NCI-H748 (cell line): ENCODE results near the gene SYNE3.
A peak's percentile ranks its signal among the peaks of the same experiment; 100 is the strongest.
"Not testable (repeated sequence)": the region's sequence is repeated elsewhere in the genome, so short reads cannot be mapped to it uniquely, and the experiment has no call there.

ENCODE experiments used
- DNase-seq: peaks from one replicate; lab custom pipeline; 2025; ENCODE audit not compliant: unreplicated experiment; lab: John Stamatoyannopoulos, UW

SYNE3 gene

GRCh38 chr14:95526483-95527386, 10.3 kb upstream of the SYNE3 start:
- DNase-seq, result no peak

- DNase-seq, result no peak
These were observed 9.5 kb upstream of the SYNE3 start for GRCh38 chr14:95525999-95526398.

GRCh38 chr14:95524706-95525512, 8.5 kb upstream of the SYNE3 start:
- no peak for DNase-seq

DNA sequence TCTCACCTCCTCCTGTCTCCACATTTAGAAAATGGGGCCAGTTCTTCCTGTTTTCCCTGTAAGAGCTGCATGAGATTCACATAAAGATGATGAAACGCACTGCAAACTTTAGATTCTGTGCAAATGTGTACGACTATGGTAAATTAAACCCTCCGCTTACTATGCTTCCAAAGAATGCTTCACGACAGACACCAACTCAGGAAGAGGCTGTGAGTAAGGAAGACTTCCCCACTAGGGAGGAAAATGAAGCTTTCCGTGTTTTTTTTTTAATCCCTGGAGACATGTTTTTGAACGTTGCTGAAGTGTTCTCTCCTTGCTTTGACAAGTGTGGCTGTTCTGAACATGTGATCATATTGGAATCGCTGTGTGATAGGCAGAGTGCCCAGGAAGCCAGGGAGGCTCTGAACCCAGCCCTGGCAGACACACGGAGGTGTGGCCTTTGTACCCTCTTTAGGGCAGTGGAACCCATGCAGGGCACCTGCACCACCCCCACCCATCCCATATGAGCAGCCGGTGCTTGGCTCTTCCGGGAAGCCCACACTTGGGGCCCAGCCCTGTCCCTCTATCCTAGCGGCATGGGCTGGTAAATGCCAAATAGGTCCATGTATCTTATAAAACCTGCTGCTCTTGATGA, 7.5 kb upstream of the SYNE3 start:
- DNase-seq, result no peak

GRCh38 chr14:95523051-95523814, 6.8 kb upstream of the SYNE3 start:
- no peak for DNase-seq

GRCh38 chr14:95522556-95522955, 6.1 kb upstream of the SYNE3 start:
- no peak for DNase-seq

DNA sequence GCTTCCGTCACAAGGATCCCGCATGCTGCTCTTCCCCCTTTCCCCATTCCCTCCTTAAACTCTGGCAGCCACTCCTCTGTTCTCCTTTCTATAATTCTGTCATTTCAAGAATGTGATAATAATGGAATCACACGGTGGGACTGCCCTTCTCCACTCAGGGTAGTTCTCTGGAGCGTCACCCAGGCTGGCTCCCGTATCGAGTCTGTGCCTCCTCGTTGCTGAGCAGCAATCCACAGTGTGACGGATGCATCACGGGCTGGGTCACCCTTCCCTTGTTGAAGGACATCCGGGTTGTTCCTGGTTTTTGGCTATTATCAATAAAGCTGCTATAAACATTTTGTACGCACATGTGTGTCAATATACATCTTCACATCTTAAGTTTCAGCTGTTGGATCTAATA, 5.7 kb upstream of the SYNE3 start:
- no peak for DNase-seq

DNA sequence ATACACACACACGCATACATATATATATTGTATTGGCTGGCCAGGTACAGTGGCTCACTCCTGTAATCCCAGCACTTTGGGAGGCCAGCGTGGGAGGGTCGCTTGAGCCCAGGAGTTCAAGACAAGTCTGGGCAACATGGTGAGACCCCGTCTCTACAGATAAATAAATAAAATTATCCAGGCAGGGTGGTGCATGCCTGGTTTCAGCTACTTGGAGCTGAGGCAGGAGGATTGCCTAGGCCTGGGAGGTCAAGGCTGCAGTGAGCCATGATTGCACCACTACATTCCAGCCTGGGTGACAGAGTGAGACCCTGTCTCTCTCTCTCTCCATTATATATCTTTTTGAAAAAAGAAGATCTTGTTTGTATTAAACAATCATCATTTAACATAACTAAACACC, 4.6 kb upstream of the SYNE3 start:
- DNase-seq, result no peak

GRCh38 chr14:95520346-95520745, 3.9 kb upstream of the SYNE3 start:
- no peak for DNase-seq

GRCh38 chr14:95519699-95520098, 3.2 kb upstream of the SYNE3 start:
- DNase-seq, result no peak

GRCh38 chr14:95518045-95518751, 1.7 kb upstream of the SYNE3 start:
- peak; percentile 77 for DNase-seq

DNA sequence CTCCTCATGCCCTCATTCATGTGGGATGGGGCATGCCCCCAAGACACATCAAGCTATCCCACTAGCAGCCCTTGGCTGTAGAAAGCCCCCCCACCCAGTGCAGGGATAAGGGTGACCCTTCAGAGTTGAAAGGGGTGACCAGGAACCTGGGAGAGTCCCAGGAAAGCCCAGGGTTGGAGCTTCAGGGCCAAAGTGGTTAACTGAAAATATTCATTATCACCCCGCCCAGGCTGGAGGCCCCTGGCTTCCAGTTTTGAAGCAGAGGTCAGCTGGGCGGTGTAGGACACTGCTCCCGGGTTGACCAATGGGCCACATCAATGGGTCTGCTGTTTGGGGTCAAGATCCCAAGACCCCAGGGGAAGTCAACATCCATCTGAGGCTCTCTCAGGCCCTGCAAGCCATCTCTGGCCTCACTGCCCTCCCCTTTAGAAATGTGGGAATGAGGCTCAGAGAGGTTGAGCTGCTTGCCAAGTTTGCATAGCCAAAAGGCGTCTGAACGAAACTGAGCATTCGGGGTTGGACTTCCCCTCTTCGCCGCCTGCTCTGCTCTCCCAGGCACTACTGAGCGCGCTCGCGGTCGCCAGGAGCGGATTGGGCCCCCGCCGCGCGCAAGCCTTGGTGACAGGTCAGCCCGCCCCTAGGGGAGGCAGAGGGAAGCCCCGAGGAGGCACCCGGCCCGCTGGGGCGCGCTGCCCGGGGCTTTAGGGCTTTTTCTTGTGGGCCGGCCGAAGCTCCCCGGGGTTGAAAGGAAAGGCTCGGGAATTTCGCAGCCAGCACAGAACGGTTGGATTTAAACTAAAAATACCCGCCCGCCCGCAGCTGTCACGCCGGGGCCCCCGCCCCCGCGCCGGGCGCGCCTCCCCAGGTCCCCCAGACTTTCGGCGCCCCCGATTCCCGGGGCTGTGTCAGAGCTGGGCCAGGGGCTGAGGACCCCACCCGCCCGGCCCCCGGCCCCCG, 576 bp downstream of the SYNE3 start:
- peak; percentile 69 for DNase-seq

- peak; percentile 51 for DNase-seq
These were observed 1.4 kb downstream of the SYNE3 start for GRCh38 chr14:95515080-95515489.

GRCh38 chr14:95514131-95515079, 2.0 kb downstream of the SYNE3 start:
- DNase-seq, result peak; percentile 92

DNA sequence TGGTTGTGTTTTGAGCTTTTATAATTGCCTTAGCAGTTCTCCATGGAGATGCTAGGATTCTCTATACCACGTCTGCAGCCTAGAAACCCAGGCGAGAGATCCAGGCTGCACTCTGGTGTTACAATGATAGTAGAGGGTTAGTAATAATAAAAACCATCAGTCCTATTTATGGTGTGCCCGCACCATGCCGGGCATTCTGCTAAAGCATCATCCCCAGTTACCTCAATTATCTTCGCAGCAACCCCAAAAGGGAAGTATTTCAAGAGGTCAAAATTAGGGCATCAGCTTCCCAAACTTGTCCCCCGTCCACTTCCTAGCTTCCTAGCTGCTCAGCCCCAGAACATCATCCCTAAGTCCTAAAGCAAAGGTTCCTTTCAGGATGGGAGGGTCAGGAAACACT, 3.2 kb downstream of the SYNE3 start:
- DNase-seq, result no peak

- no peak for DNase-seq
These were observed 4.8 kb downstream of the SYNE3 start for GRCh38 chr14:95511687-95512086.

- DNase-seq, result no peak
These were observed 5.6 kb downstream of the SYNE3 start for GRCh38 chr14:95510804-95511203.

- not testable (repeated sequence) for DNase-seq
These were observed 6.1 kb downstream of the SYNE3 start for GRCh38 chr14:95510344-95510743.
